Uterus (tissue), 4 donors: ENCODE results near the gene CBX1. TPM values are rescaled to one million over a fixed set of nuclear protein-coding genes. Genes with fewer than 3 reads are reported as not detected.

ENCODE experiments used
- DNase-seq, 2 donors: peaks; one replicate each; pipeline ENCODE4 v3.0.0-alpha.2; 2019 to 2020
- H3K27ac ChIP-seq, 2 donors: fragments of 200-600 bp; sonication (generic); 1 replicate in 1 of 2; 2 replicates in 1 of 2; pipeline ENCODE4 v1.5.1; 2016 to 2018
- H3K27me3 ChIP-seq, 2 donors: fragments of 200-600 bp; sonication (generic); one replicate each; pipeline ENCODE4 v1.5.1; 2018 to 2019; ENCODE audit warnings: control low read depth in 1 of 2
- H3K36me3 ChIP-seq, 2 donors: fragments of 200-600 bp; sonication (generic); one replicate each; pipeline ENCODE4 v1.5.1; 2019; ENCODE audit warnings: control low read depth in 1 of 2
- H3K4me1 ChIP-seq, 2 donors: fragments of 200-600 bp; sonication (generic); one replicate each; pipeline ENCODE4 v1.5.1; 2018 to 2019; ENCODE audit warnings: control low read depth in 1 of 2
- H3K4me3 ChIP-seq, 2 donors: fragments of 200-600 bp; sonication (generic); 1 replicate in 1 of 2; 2 replicates in 1 of 2; pipeline ENCODE4 v1.5.1; 2018 to 2019; ENCODE audit warnings: mild to moderate bottlenecking in 1 of 2
- H3K9me3 ChIP-seq, 2 donors: fragments of 200-600 bp; sonication (generic); one replicate each; pipeline ENCODE4 v1.5.1; 2019; ENCODE audit warnings: control low read depth in 1 of 2
- POLR2A ChIP-seq, 2 donors: fragments of 450-650 bp; IDR thresholded peaks; one replicate each; pipeline ENCODE4 v1.6.1; 2016; ENCODE audit warnings: antibody characterized with exemption in 2 of 2, mild to moderate bottlenecking in 1 of 2, moderate library complexity in 1 of 2
- intact Hi-C: fragments of 100-400 bp; cut with DNase I; formaldehyde crosslinking; loops from one replicate; pipeline ENCODE4 v1.15.1; 2023; ENCODE audit warnings: low total_unique reads
- total RNA-seq, 4 donors: library from RNA; depleted of rRNA in 3 of 4; stranded (reverse); fragments of >200 nt in 3 of 4; gene quantifications; one replicate each; pipeline versions ENCODE4 v1.1.0 to v1.2.4, GENCODE V29; 2014 to 2023
- TF ChIP-seq, protein P1 (sequence below), 4 experiments: fragments of 200-600 bp in 2 of 4; fragments of 450-650 bp in 2 of 4; sonication (generic) in 2 of 4; IDR thresholded peaks; one replicate each; pipeline ENCODE4 v1.5.1; 2016 to 2019; ENCODE audit warnings: antibody characterized with exemption in 4 of 4, mild to moderate bottlenecking in 2 of 4, moderate library complexity in 1 of 4
- donor health status: DM: yes; HTN: yes; CAD: no.

The CBX1 gene
- total RNA-seq, 4 donors from 2014 or later, result 47.1 to 132 (median 81.3) TPM

DNA sequence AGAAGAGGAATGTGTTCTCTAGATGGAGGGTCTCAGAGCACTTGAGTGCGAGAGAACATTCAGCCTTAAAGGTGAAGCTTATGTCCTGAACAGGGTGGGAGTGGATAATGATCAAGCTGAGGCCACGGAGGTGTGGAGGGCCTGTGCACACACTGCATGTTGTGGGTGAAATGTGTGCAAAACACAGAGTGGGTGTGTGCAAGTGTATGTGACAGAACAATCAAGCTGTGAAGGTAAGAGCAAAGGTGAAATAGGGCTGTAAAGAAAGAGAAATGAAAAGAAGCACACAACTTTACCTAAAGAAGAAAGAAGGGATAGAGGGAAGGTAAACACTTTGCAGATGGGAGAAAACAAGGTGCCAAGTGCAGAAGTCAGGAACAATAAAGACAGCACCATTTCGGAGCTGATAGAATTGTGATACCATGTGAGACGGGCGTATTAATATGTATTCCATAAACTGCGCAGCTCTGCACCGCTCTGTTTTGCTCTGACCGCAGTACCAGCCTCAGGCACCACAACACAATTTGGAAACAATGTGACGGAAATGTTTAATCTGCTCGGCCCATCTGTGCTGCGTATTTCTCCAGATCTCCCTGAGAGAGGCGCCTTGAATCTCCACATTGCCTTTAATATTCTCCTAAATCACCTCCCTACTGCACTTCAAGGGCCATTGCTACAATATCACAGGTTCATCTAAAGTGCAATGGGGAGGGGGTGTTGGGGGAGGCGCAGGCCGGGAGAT is 46.9 kb upstream of the CBX1 start:
- Histone ChIP-seq H3K27me3 (peaks cover 0 to 30% of the 10 kb centered on the region in 2 donors), H3K27ac (no peak overlapping the region), H3K4me3 (no peak overlapping the region), H3K36me3 (no peaks in the 10 kb centered on the region), H3K9me3 (no peaks in the 10 kb centered on the region), H3K4me1 (no peaks in the 10 kb centered on the region)
- TF ChIP-seq, protein P1, sequence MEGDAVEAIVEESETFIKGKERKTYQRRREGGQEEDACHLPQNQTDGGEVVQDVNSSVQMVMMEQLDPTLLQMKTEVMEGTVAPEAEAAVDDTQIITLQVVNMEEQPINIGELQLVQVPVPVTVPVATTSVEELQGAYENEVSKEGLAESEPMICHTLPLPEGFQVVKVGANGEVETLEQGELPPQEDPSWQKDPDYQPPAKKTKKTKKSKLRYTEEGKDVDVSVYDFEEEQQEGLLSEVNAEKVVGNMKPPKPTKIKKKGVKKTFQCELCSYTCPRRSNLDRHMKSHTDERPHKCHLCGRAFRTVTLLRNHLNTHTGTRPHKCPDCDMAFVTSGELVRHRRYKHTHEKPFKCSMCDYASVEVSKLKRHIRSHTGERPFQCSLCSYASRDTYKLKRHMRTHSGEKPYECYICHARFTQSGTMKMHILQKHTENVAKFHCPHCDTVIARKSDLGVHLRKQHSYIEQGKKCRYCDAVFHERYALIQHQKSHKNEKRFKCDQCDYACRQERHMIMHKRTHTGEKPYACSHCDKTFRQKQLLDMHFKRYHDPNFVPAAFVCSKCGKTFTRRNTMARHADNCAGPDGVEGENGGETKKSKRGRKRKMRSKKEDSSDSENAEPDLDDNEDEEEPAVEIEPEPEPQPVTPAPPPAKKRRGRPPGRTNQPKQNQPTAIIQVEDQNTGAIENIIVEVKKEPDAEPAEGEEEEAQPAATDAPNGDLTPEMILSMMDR (IDR thresholded peaks at IDR 0.05), result no peak
- TF ChIP-seq POLR2A (IDR thresholded peaks at IDR 0.05), result no peak
- intact Hi-C loops, result no loop called here
- no peak for DNase-seq

DNA sequence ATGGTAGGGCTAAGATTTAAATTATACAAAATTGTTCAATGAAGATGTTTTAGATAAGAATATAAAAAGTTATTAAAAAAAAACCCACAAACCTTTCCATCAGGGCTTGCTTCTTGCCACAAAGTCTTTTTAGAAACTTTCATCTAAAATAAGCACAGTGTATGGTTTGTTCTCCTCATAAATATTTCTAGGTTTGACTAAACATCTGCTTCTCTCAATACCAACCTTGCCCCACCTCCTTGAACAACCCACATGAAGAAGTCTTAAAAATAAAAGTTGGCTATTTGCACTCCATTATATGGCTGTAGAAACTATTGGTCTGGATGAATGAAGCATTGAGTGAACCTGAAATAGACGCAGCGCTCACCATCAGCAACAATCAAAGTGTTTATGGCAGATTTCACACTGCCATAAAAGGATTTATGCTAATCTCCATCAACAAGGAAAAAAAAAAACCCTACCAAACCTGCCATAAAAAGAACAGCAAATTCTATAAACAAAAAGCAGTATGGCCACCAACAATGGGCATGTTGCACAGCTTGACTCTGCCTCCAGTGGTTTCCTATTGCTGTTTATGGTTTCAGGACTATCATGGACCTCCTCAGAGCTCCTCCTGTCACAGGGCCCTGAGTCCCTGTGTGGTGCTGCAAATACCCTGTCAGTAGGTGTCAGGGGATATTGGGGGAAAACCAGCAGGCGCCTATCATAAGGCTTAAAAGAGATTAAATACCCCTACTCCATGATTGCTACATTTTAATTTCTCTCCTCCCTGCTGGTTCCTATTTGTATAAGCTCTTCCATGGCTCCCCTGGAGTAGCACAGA is 43.9 kb upstream of the CBX1 start:
- Histone ChIP-seq H3K27me3 (peaks cover 0 to 18% of the 10 kb centered on the region in 2 donors), H3K4me1 (no peaks in the 10 kb centered on the region), H3K4me3 (no peak overlapping the region), H3K9me3 (no peaks in the 10 kb centered on the region), H3K36me3 (no peaks in the 10 kb centered on the region), H3K27ac (no peak overlapping the region)
- TF ChIP-seq POLR2A (IDR thresholded peaks at IDR 0.05), result no peak
- TF ChIP-seq, protein P1 (IDR thresholded peaks at IDR 0.05), result no peak
- intact Hi-C loops, result no loop called here
- DNase-seq, result no peak

DNA sequence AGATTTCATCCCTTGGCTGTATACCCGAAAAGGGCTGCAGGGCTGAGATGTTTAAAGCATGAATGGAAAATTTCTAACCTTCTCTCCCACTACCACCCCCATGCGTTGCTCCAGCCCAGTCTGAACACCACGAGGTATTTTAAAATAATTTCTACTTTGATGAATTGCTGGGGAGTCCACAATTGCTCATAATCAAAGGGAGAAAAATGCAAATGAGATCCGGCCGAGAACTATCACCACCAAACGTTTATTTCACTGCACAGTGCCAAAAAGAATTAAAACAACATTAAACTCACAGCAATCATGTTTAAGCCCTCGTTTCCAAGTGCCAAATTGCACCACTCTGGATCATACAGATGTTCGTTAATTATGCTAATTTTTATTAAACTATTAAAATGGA is 43.0 kb upstream of the CBX1 start:
- Histone ChIP-seq H3K27me3 (peaks cover 0 to 10% of the 10 kb centered on the region in 2 donors), H3K36me3 (no peaks in the 10 kb centered on the region), H3K4me3 (no peak overlapping the region), H3K27ac (no peak overlapping the region), H3K4me1 (no peaks in the 10 kb centered on the region), H3K9me3 (no peaks in the 10 kb centered on the region)
- no peak for DNase-seq
- intact Hi-C loops, result no loop called here
- TF ChIP-seq, protein P1 (IDR thresholded peaks at IDR 0.05), result no peak
- no peak for TF ChIP-seq POLR2A (IDR thresholded peaks at IDR 0.05)

GRCh38 chr17:48143629-48144028 is 42.4 kb upstream of the CBX1 start:
- intact Hi-C loops, result no loop called here
- no peaks in the 10 kb centered on the region for H3K4me1 ChIP-seq
- no peak for DNase-seq
- H3K27ac ChIP-seq, result no peak overlapping the region
- no peaks in the 10 kb centered on the region for H3K9me3 ChIP-seq
- no peaks in the 10 kb centered on the region for H3K36me3 ChIP-seq
- peaks cover 0 to 6% of the 10 kb centered on the region in 2 donors for H3K27me3 ChIP-seq
- H3K4me3 ChIP-seq, result no peak overlapping the region
- no peak for TF ChIP-seq POLR2A (IDR thresholded peaks at IDR 0.05)
- TF ChIP-seq, protein P1 (IDR thresholded peaks at IDR 0.05), result no peak

- H3K9me3 ChIP-seq, result no peaks in the 10 kb centered on the region
- no peak for DNase-seq
- no peak for TF ChIP-seq POLR2A (IDR thresholded peaks at IDR 0.05)
- TF ChIP-seq, protein P1 (IDR thresholded peaks at IDR 0.05), result no peak
- no peak overlapping the region for H3K27ac ChIP-seq
- intact Hi-C loops, result no loop called here
- no peak overlapping the region for H3K4me3 ChIP-seq
- no peaks in the 10 kb centered on the region for H3K4me1 ChIP-seq
- H3K27me3 ChIP-seq, result no peaks in the 10 kb centered on the region
- H3K36me3 ChIP-seq, result no peaks in the 10 kb centered on the region
Observed at GRCh38 chr17:48139944-48140343, 38.7 kb upstream of the CBX1 start.
